A673 (cell line): ENCODE data around the gene PIK3IP1. TPM values are rescaled to one million over a fixed set of nuclear protein-coding genes. Genes with fewer than 3 reads are reported as not detected.

ENCODE experiments used
- BruUV-seq: library from RNA; stranded (reverse); fragments of 400-500 nt; replicated peaks from 2 replicates; lab custom pipeline; 2021; lab: Mats Ljungman, UMichigan
- CTCF ChIA-PET: fragments of 300-600 bp; sonication (Branson Sonifier 250); formaldehyde crosslinking; loops from one replicate; lab custom pipeline; 2022; ENCODE audit warnings: antibody characterized with exemption; lab: Charles Lee
- POLR2A ChIA-PET: fragments of 300-600 bp; sonication (Branson Sonifier 250); formaldehyde crosslinking; loops from one replicate; lab custom pipeline; 2022; ENCODE audit warnings: antibody characterized with exemption; ENCODE audit not compliant: low non-redundant PET; lab: Charles Lee
- DNase-seq: peaks from one replicate; pipeline ENCODE4 v3.0.0-alpha.2; 2015; ENCODE audit warnings: low spot score
- H3K27ac ChIP-seq: fragments of 200-600 bp; sonication (generic); 2 replicates; pipeline ENCODE4 v1.5.1; 2016; ENCODE audit warnings: mixed run types, low read depth, mild to moderate bottlenecking, mixed read lengths, antibody characterized with exemption, low read length; ENCODE audit not compliant: poor library complexity, severe bottlenecking
- H3K27me3 ChIP-seq: fragments of 200-600 bp; sonication (generic); replicated peaks from 2 replicates; pipeline ENCODE4 v1.6.1; 2017; ENCODE audit warnings: mixed run types, low read depth, mild to moderate bottlenecking, mixed read lengths, antibody characterized with exemption, low read length; ENCODE audit not compliant: insufficient read depth, poor library complexity
- H3K36me3 ChIP-seq: fragments of 200-600 bp; sonication (generic); 2 replicates; pipeline ENCODE4 v1.6.1; 2016; ENCODE audit warnings: mixed run types, mild to moderate bottlenecking, mixed read lengths, antibody characterized with exemption, low read length; ENCODE audit not compliant: insufficient read depth, poor library complexity, severe bottlenecking
- H3K4me1 ChIP-seq: fragments of 200-600 bp; sonication (generic); 2 replicates; pipeline ENCODE4 v1.6.1; 2017; ENCODE audit warnings: mixed run types, mild to moderate bottlenecking, mixed read lengths, antibody characterized with exemption, low read length; ENCODE audit not compliant: insufficient read depth, poor library complexity, severe bottlenecking
- H3K4me3 ChIP-seq: fragments of 200-600 bp; sonication (generic); 2 replicates; pipeline ENCODE4 v1.5.1; 2016; ENCODE audit warnings: low read depth, mixed run types, mild to moderate bottlenecking, mixed read lengths, low read length; ENCODE audit not compliant: poor library complexity, severe bottlenecking
- H3K9me3 ChIP-seq: fragments of 200-600 bp; sonication (generic); 2 replicates; pipeline ENCODE4 v1.6.1; 2016; ENCODE audit warnings: mixed run types, low read depth, mild to moderate bottlenecking, mixed read lengths, antibody characterized with exemption, low read length; ENCODE audit not compliant: poor library complexity, severe bottlenecking
- CTCF ChIP-seq: fragments of 300-800, 200-600 bp; sonication (generic); conservative IDR thresholded peaks from 2 replicates; pipeline ENCODE4 v1.5.1; 2017; ENCODE audit warnings: low read depth, mild to moderate bottlenecking, antibody characterized with exemption, low read length, moderate library complexity, mixed read lengths
- EZH2 ChIP-seq: fragments of 200-600 bp; sonication (generic); IDR thresholded peaks from 2 replicates; pipeline ENCODE4 v1.6.1; 2017; ENCODE audit warnings: borderline replicate concordance, low read depth, mild to moderate bottlenecking, mixed read lengths, antibody characterized with exemption, low read length; ENCODE audit not compliant: poor library complexity, severe bottlenecking
- intact Hi-C: fragments of 100-400 bp; cut with micrococcal nuclease; formaldehyde crosslinking; loops from one replicate; pipeline ENCODE4 v1.10.0; 2022; ENCODE audit not compliant: unreplicated experiment
- total RNA-seq: library from RNA; stranded (reverse); gene quantifications from 2 replicates; pipeline ENCODE4 v1.2.3, GENCODE V29; 2021

PIK3IP1 gene
- total RNA-seq, 1 experiment from 2014 or later, result 0.24 TPM

GRCh38 chr22:31282748-31283468 is 9.4 kb downstream of the PIK3IP1 start:
- no TSS peak for BruUV-seq
- ChIA-PET POLR2A (no interaction called here), CTCF (no interaction called here)
- H3K9me3 ChIP-seq, result no peaks in the 10 kb centered on the region
- H3K36me3 ChIP-seq, result peaks cover 2% of the 10 kb centered on the region
- H3K4me1 ChIP-seq, result no peaks in the 10 kb centered on the region
- H3K27ac ChIP-seq, result no peak overlapping the region
- intact Hi-C loops, result no loop called here
- H3K27me3 ChIP-seq, result no peaks in the 10 kb centered on the region
- no peak for TF ChIP-seq CTCF
- no peak for DNase-seq
- no peak overlapping the region for H3K4me3 ChIP-seq

- intact Hi-C loops, result no loop called here
- Histone ChIP-seq H3K9me3 (no peaks in the 10 kb centered on the region), H3K27me3 (no peaks in the 10 kb centered on the region), H3K27ac (no peak overlapping the region), H3K4me3 (no peak overlapping the region), H3K36me3 (peaks cover 6% of the 10 kb centered on the region), H3K4me1 (no peaks in the 10 kb centered on the region)
- CTCF ChIA-PET, result no interaction called here
- TF ChIP-seq CTCF (no peak), EZH2 (no peak)
- no TSS peak for BruUV-seq
- POLR2A ChIA-PET, result no interaction called here
- DNase-seq, result no peak
These were observed 10.6 kb downstream of the PIK3IP1 start for GRCh38 chr22:31281733-31282132.

- no peaks in the 10 kb centered on the region for H3K9me3 ChIP-seq
- intact Hi-C loops, result no loop called here
- no peaks in the 10 kb centered on the region for H3K4me1 ChIP-seq
- DNase-seq, result no peak
- ChIA-PET CTCF (no interaction called here), POLR2A (no interaction called here)
- no peak overlapping the region for H3K4me3 ChIP-seq
- H3K27ac ChIP-seq, result no peak overlapping the region
- BruUV-seq, result no TSS peak
- H3K36me3 ChIP-seq, result peaks cover 12% of the 10 kb centered on the region
- TF ChIP-seq EZH2 (no peak), CTCF (no peak)
- no peaks in the 10 kb centered on the region for H3K27me3 ChIP-seq
These were observed 12.3 kb downstream of the PIK3IP1 start for GRCh38 chr22:31279821-31280505.
